H9 (cell line): ENCODE results near the gene GREB1L. TPM values are rescaled to one million over a fixed set of nuclear protein-coding genes. Genes with fewer than 3 reads are reported as not detected.

Experiments used
- DNase-seq: peaks from one replicate; pipeline ENCODE4 v3.0.0-alpha.2; 2017
- H2AFZ ChIP-seq: one replicate; pipeline ENCODE4 v1.6.1; 2013; ENCODE audit warnings: mild to moderate bottlenecking, low read length, control low read depth, moderate library complexity
- H2AK5ac ChIP-seq: 2 replicates; pipeline ENCODE4 v1.6.1; 2013; ENCODE audit warnings: low read length, control low read depth, mixed read lengths; ENCODE audit not compliant: insufficient read length
- H2BK120ac ChIP-seq: one replicate; pipeline ENCODE4 v1.6.1; 2013; ENCODE audit warnings: low read depth, mild to moderate bottlenecking, low read length, control low read depth, inconsistent platforms; ENCODE audit not compliant: poor library complexity, severe bottlenecking
- H2BK12ac ChIP-seq: 2 replicates; pipeline ENCODE4 v1.6.1; 2013; ENCODE audit warnings: low read length, control low read depth, mixed read lengths, low read depth; ENCODE audit not compliant: insufficient read length
- H2BK15ac ChIP-seq: 2 replicates; pipeline ENCODE4 v1.6.1; 2013; ENCODE audit warnings: low read depth, low read length, control low read depth
- H2BK20ac ChIP-seq: one replicate; pipeline ENCODE4 v1.6.1; 2013; ENCODE audit warnings: low read depth, mild to moderate bottlenecking, low read length, control low read depth, inconsistent platforms; ENCODE audit not compliant: poor library complexity, severe bottlenecking
- H2BK5ac ChIP-seq: 2 replicates; pipeline ENCODE4 v1.6.1; 2013; ENCODE audit warnings: low read length, control low read depth, mixed read lengths; ENCODE audit not compliant: insufficient read length
- H3K14ac ChIP-seq: 2 replicates; pipeline ENCODE4 v1.6.1; 2013; ENCODE audit warnings: low read length, control low read depth; ENCODE audit not compliant: insufficient read depth
- H3K18ac ChIP-seq: 2 replicates; pipeline ENCODE4 v1.6.1; 2013; ENCODE audit warnings: low read depth, mild to moderate bottlenecking, mixed read lengths, low read length, control low read depth; ENCODE audit not compliant: insufficient read length
- H3K23ac ChIP-seq: 2 replicates; pipeline ENCODE4 v1.6.1; 2013; ENCODE audit warnings: low read length, control low read depth, mixed read lengths, low read depth; ENCODE audit not compliant: insufficient read length
- H3K23me2 ChIP-seq: 2 replicates; pipeline ENCODE4 v1.6.1; 2013; ENCODE audit warnings: low read depth, mild to moderate bottlenecking, mixed read lengths, low read length, control low read depth; ENCODE audit not compliant: insufficient read length, poor library complexity, severe bottlenecking
- H3K27ac ChIP-seq: 2 replicates; pipeline ENCODE4 v1.5.1; 2013; ENCODE audit warnings: low read length, control low read depth, mixed read lengths, low read depth; ENCODE audit not compliant: insufficient read length
- H3K27me3 ChIP-seq: 2 replicates; pipeline ENCODE4 v1.6.1; 2013; ENCODE audit warnings: low read length, control low read depth, inconsistent platforms; ENCODE audit not compliant: insufficient read depth
- H3K4ac ChIP-seq: 2 replicates; pipeline ENCODE4 v1.6.1; 2013; ENCODE audit warnings: low read depth, mild to moderate bottlenecking, control low read depth, inconsistent platforms, low read length, moderate library complexity
- H3K4me1 ChIP-seq: 2 replicates; pipeline ENCODE4 v1.6.1; 2013; ENCODE audit warnings: low read length, control low read depth, inconsistent platforms; ENCODE audit not compliant: insufficient read depth
- H3K4me2 ChIP-seq: 2 replicates; pipeline ENCODE4 v1.6.1; 2013; ENCODE audit warnings: low read length, control low read depth, mixed read lengths; ENCODE audit not compliant: insufficient read length, insufficient read depth
- H3K56ac ChIP-seq: 2 replicates; pipeline ENCODE4 v1.6.1; 2013; ENCODE audit warnings: low read depth, mild to moderate bottlenecking, mixed read lengths, low read length, control low read depth; ENCODE audit not compliant: insufficient read length
- H3K79me1 ChIP-seq: 2 replicates; pipeline ENCODE4 v1.6.1; 2013; ENCODE audit warnings: low read depth, mild to moderate bottlenecking, moderate library complexity, low read length, control low read depth, inconsistent platforms; ENCODE audit not compliant: insufficient read depth, poor library complexity, severe bottlenecking
- H3K79me2 ChIP-seq: 2 replicates; pipeline ENCODE4 v1.6.1; 2013; ENCODE audit warnings: low read length, control low read depth, inconsistent platforms; ENCODE audit not compliant: insufficient read depth
- H3K9ac ChIP-seq: 2 replicates; pipeline ENCODE4 v1.6.1; 2013; ENCODE audit warnings: low read length, control low read depth, mixed read lengths; ENCODE audit not compliant: insufficient read length; ENCODE audit errors: extremely low read depth
- H3K9me3 ChIP-seq: one replicate; pipeline ENCODE4 v1.6.1; 2013; ENCODE audit warnings: low read depth, low read length, inconsistent platforms; ENCODE audit not compliant: control insufficient read depth
- H3T11ph ChIP-seq: one replicate; pipeline ENCODE4 v1.6.1; 2013; ENCODE audit warnings: mild to moderate bottlenecking, low read length, control low read depth, inconsistent platforms
- H4K20me1 ChIP-seq: one replicate; pipeline ENCODE4 v1.6.1; 2013; ENCODE audit not compliant: control insufficient read depth, insufficient read length, insufficient read depth
- H4K5ac ChIP-seq: 2 replicates; pipeline ENCODE4 v1.6.1; 2013; ENCODE audit warnings: low read depth, mild to moderate bottlenecking, mixed read lengths, low read length, control low read depth; ENCODE audit not compliant: insufficient read length
- H4K8ac ChIP-seq: replicated peaks from 2 replicates; pipeline ENCODE4 v1.6.1; 2013; ENCODE audit warnings: low read length, control low read depth, mixed read lengths, low read depth; ENCODE audit not compliant: insufficient read length
- H4K91ac ChIP-seq: 2 replicates; pipeline ENCODE4 v1.6.1; 2013; ENCODE audit warnings: low read depth, mild to moderate bottlenecking, moderate library complexity, mixed read lengths, low read length, control low read depth; ENCODE audit not compliant: insufficient read length
- H3K27ac Mint-ChIP-seq, 3 experiments: 2 replicates in 2 of 3; 3 replicates in 1 of 3; pipeline ENCODE4 v1.8.0; 2020 to 2021; ENCODE audit warnings: mixed read lengths in 3 of 3, mild to moderate bottlenecking in 1 of 3, moderate library complexity in 1 of 3
- H3K27me3 Mint-ChIP-seq: 2 replicates; pipeline ENCODE4 v1.8.0; 2021; ENCODE audit warnings: low read depth, mild to moderate bottlenecking, moderate library complexity, mixed read lengths
- H3K36me3 Mint-ChIP-seq, 3 experiments: 2 replicates in 2 of 3; 3 replicates in 1 of 3; pipeline ENCODE4 v1.8.0; 2020 to 2021; ENCODE audit warnings: low read depth in 3 of 3, mixed read lengths in 3 of 3; ENCODE audit not compliant: insufficient read depth in 1 of 3
- H3K4me1 Mint-ChIP-seq, 2 experiments: 2 replicates each; pipeline ENCODE4 v1.8.0; 2020; ENCODE audit warnings: mixed read lengths in 2 of 2
- H3K4me3 Mint-ChIP-seq, 2 experiments: 2 replicates in 1 of 2; 3 replicates in 1 of 2; pipeline ENCODE4 v1.8.0; 2020 to 2021; ENCODE audit warnings: mild to moderate bottlenecking in 2 of 2, mixed read lengths in 2 of 2, moderate library complexity in 1 of 2
- H3K9me3 Mint-ChIP-seq, 2 experiments: 2 replicates in 1 of 2; 3 replicates in 1 of 2; pipeline ENCODE4 v1.8.0; 2020; ENCODE audit warnings: mild to moderate bottlenecking in 2 of 2, mixed read lengths in 2 of 2, moderate library complexity in 1 of 2
- CTCF ChIP-seq: fragments of 200-600 bp; sonication (generic); conservative IDR thresholded peaks from 3 replicates; pipeline ENCODE4 v1.8.0; 2021; ENCODE audit warnings: antibody characterized with exemption, mild to moderate bottlenecking
- WGBS: extraction: QIAGEN DNeasy Blood & Tissue Kit; methylation state at CpG from one replicate; pipeline ENCODE4 v1.1.7; 2013; ENCODE audit warnings: missing lambda C conversion rate, low lambda C conversion rate, mixed read lengths; ENCODE audit not compliant: insufficient read length; ENCODE audit errors: extremely low coverage; 5-methylcytosine and 5-hydroxymethylcytosine counted together
- total RNA-seq: library from RNA; stranded (reverse); gene quantifications from 2 replicates; pipeline ENCODE4 v1.2.1, GENCODE V29; 2021

The GREB1L gene
- total RNA-seq, 1 experiment from 2014 or later: 2.7 TPM

GRCh38 chr18:21194871-21195771 is 46.9 kb upstream of the GREB1L start:
- Mint-ChIP-seq H3K4me3 (no peak overlapping the region), H3K27me3 (peaks cover 5% of the 10 kb centered on the region), H3K27ac (no peak overlapping the region), H3K9me3 (no peaks in the 10 kb centered on the region; a peak in 1 of 5 replicates), H3K36me3 (no peaks in the 10 kb centered on the region), H3K4me1 (0 out of 4 replicates have a peak, but pooled peaks cover 0 to 3% of the 10 kb centered on the region in 2 experiments)
- Histone ChIP-seq H3K56ac (no peak overlapping the region), H3K9ac (no peak overlapping the region), H2AK5ac (no peak overlapping the region), H2BK12ac (no peak overlapping the region), H4K5ac (no peak overlapping the region), H3T11ph (no peak overlapping the region), H4K91ac (no peak overlapping the region), H3K27ac (no peak overlapping the region), H3K27me3 (no peaks in the 10 kb centered on the region), H2BK20ac (no peak overlapping the region), H2AFZ (peak overlapping the region; percentile 45), H3K23ac (no peak overlapping the region), H3K79me2 (no peaks in the 10 kb centered on the region), H3K79me1 (no peaks in the 10 kb centered on the region), H3K18ac (no peak overlapping the region), H4K20me1 (no peaks in the 10 kb centered on the region), H3K4ac (no peak overlapping the region), H2BK15ac (no peak overlapping the region), H3K4me2 (no peak overlapping the region), H3K23me2 (no peaks in the 10 kb centered on the region), H3K14ac (no peak overlapping the region), H2BK5ac (no peak overlapping the region), H4K8ac (no peak overlapping the region), H2BK120ac (no peak overlapping the region), H3K9me3 (no peaks in the 10 kb centered on the region), H3K4me1 (no peaks in the 10 kb centered on the region)
- WGBS: no CpG with 5 or more reads among the region's 4 CpGs
- no peak for DNase-seq
- TF ChIP-seq CTCF: peak; percentile 87
